Keratinocyte (primary cell): ENCODE data around the gene LTB4R.

Experiments used
- CTCF ChIP-seq, 3 experiments: IDR thresholded peaks in 1 of 3; conservative IDR thresholded peaks in 1 of 3; optimal IDR thresholded peaks in 1 of 3; 2 replicates in 2 of 3; 3 replicates in 1 of 3; pipeline versions ENCODE3 to v1.5.1; 2011; ENCODE audit warnings: low read length in 3 of 3, mild to moderate bottlenecking in 3 of 3, moderate library complexity in 2 of 3, control low read depth in 1 of 3, inconsistent platforms in 1 of 3; ENCODE audit not compliant: insufficient read depth in 2 of 3; ENCODE audit errors: extremely low read depth in 1 of 3
- EZH2 ChIP-seq: IDR thresholded peaks from one replicate; pipeline ENCODE4 v1.6.1; 2012; ENCODE audit warnings: inconsistent platforms, mild to moderate bottlenecking, low read length, moderate library complexity

GRCh38 chr14:24329073-24329663 lies 17.9 kb downstream of the LTB4R start:
- TF ChIP-seq CTCF (optimal IDR thresholded peaks at IDR 0.05 in 1 of 3, IDR thresholded peaks at IDR 0.05 in 1 of 3, conservative IDR thresholded peaks at IDR 0.05 in 1 of 3; ENCODE audit: extremely low read depth in 1 of 3, insufficient read depth in 2 of 3, low read length in 3 of 3) = no peak
- no peak for TF ChIP-seq EZH2
